HCT116 (cell line): ENCODE measurements around the gene PRSS27. TPM values are rescaled to one million over a fixed set of nuclear protein-coding genes. Genes with fewer than 3 reads are reported as not detected.

Experiments used
- ATAC-seq: fragments of 200-7000 bp; cut with Tn5 transposase; 2 replicates; pipeline ENCODE4 v1.9.1; 2020; ENCODE audit warnings: mild to moderate bottlenecking, moderate library complexity
- BruUV-seq: library from RNA; stranded (reverse); fragments of 400-500 nt; replicated peaks from 2 replicates; lab custom pipeline; 2021; lab: Mats Ljungman, UMichigan
- CTCF ChIA-PET: fragments of 300-600 bp; sonication (Branson Sonifier 250); formaldehyde crosslinking; loops from one replicate; lab custom pipeline; 2021; ENCODE audit warnings: antibody characterized with exemption; lab: Charles Lee
- POLR2A ChIA-PET: fragments of 300-600, 350-600 bp; sonication (Branson Sonifier 250); formaldehyde crosslinking; loops from one replicate; lab custom pipeline; 2021; ENCODE audit warnings: antibody characterized with exemption; lab: Charles Lee
- RAD21 ChIA-PET, 2 experiments: fragments of 300-600 bp; sonication (Branson Sonifier 250); formaldehyde crosslinking; loops; one replicate each; lab custom pipeline; 2023; ENCODE audit warnings: low total read pairs in 2 of 2; ENCODE audit not compliant: uncharacterized antibody in 2 of 2, unreplicated experiment in 2 of 2, low non-redundant PET in 1 of 2; lab: Charles Lee
- DNase-seq: peaks from one replicate; pipeline ENCODE4 v3.0.0-alpha.2; 2010; ENCODE audit warnings: low read depth, low spot score
- H2AFZ ChIP-seq: fragments of 200-600 bp; shearing (Covaris generic), sonication (generic); 2 replicates; pipeline ENCODE4 v1.6.1; 2017; ENCODE audit warnings: low read depth, mixed run types, mixed read lengths, antibody characterized with exemption, low read length; ENCODE audit not compliant: poor library complexity, severe bottlenecking
- H3K27ac ChIP-seq: 2 replicates; pipeline ENCODE4 v1.5.1; 2012; ENCODE audit warnings: low read depth, low read length
- H3K27me3 ChIP-seq: fragments of 200-600 bp; sonication (generic); 2 replicates; pipeline ENCODE4 v1.6.1; 2016; ENCODE audit warnings: mixed run types, low read length, mixed read lengths; ENCODE audit not compliant: insufficient read depth
- H3K36me3 ChIP-seq, 2 experiments: fragments of 200-500 bp in 1 of 2; fragments of 200-600 bp in 1 of 2; sonication (Bioruptor generic) in 1 of 2; sonication (generic) in 1 of 2; 2 replicates each; pipeline versions ENCODE4 v1.5.1 to v1.6.1; 2014 to 2016; ENCODE audit warnings: low read length in 2 of 2, inconsistent platforms in 1 of 2, mixed read lengths in 1 of 2, mixed run types in 1 of 2; ENCODE audit not compliant: insufficient read depth in 2 of 2, control insufficient read depth in 1 of 2
- H3K4me1 ChIP-seq, 2 experiments: fragments of 200-600 bp in 1 of 2; sonication (generic) in 1 of 2; 2 replicates each; pipeline versions ENCODE4 v1.5.1 to v1.6.1; 2012 to 2017; ENCODE audit warnings: low read length in 2 of 2, inconsistent platforms in 1 of 2, mild to moderate bottlenecking in 1 of 2, mixed read lengths in 1 of 2, mixed run types in 1 of 2, moderate library complexity in 1 of 2; ENCODE audit not compliant: insufficient read depth in 2 of 2, control insufficient read depth in 1 of 2
- H3K4me2 ChIP-seq: fragments of 200-600 bp; sonication (generic); 2 replicates; pipeline ENCODE4 v1.6.1; 2017; ENCODE audit warnings: mixed run types, low read length, mixed read lengths
- H3K4me3 ChIP-seq, 2 experiments: fragments of 200-600 bp in 1 of 2; sonication (generic) in 1 of 2; replicated peaks in 1 of 2; 2 replicates each; pipeline ENCODE4 v1.5.1; 2011 to 2016; ENCODE audit warnings: low read length in 2 of 2, control low read depth in 1 of 2, low read depth in 1 of 2, mild to moderate bottlenecking in 1 of 2, mixed read lengths in 1 of 2, mixed run types in 1 of 2
- H3K79me2 ChIP-seq: fragments of 200-600 bp; sonication (generic); 2 replicates; pipeline ENCODE4 v1.6.1; 2017; ENCODE audit warnings: mild to moderate bottlenecking, mixed run types, low read length, moderate library complexity, mixed read lengths; ENCODE audit not compliant: insufficient read depth
- H3K9ac ChIP-seq: fragments of 200-600 bp; sonication (generic); 2 replicates; pipeline ENCODE4 v1.6.1; 2016; ENCODE audit warnings: low read length, mixed read lengths
- H3K9me2 ChIP-seq: fragments of 200-600 bp; sonication (generic), shearing (Covaris generic); 2 replicates; pipeline ENCODE4 v1.6.1; 2017; ENCODE audit warnings: mixed run types, mild to moderate bottlenecking, moderate library complexity; ENCODE audit not compliant: insufficient read depth
- H3K9me3 ChIP-seq, 2 experiments: fragments of 200-500 bp in 1 of 2; fragments of 200-600 bp in 1 of 2; sonication (Bioruptor generic) in 1 of 2; sonication (generic) in 1 of 2; 2 replicates each; pipeline ENCODE4 v1.6.1; 2014 to 2017; ENCODE audit warnings: low read length in 2 of 2, mixed read lengths in 2 of 2, inconsistent platforms in 1 of 2, low read depth in 1 of 2, mild to moderate bottlenecking in 1 of 2, mixed run types in 1 of 2, moderate library complexity in 1 of 2; ENCODE audit not compliant: control insufficient read depth in 1 of 2, insufficient read depth in 1 of 2
- H4K20me1 ChIP-seq: fragments of 200-600 bp; sonication (generic), shearing (Covaris generic); 2 replicates; pipeline ENCODE4 v1.6.1; 2017; ENCODE audit warnings: mixed run types, mild to moderate bottlenecking, moderate library complexity; ENCODE audit not compliant: insufficient read depth
- CBX3 ChIP-seq: IDR thresholded peaks from 2 replicates; pipeline ENCODE4 v1.6.1; 2012; ENCODE audit warnings: low read depth
- CEBPB ChIP-seq: IDR thresholded peaks from 2 replicates; pipeline ENCODE4 v1.6.1; 2012; ENCODE audit warnings: low read depth
- CTCF ChIP-seq, 3 experiments: fragments of 200-600 bp in 1 of 3; sonication (generic) in 1 of 3; IDR thresholded peaks in 2 of 3; conservative IDR thresholded peaks in 1 of 3; 2 replicates each; pipeline ENCODE4 v1.5.1; 2012 to 2017; ENCODE audit warnings: low read depth in 2 of 3, low read length in 2 of 3, antibody characterized with exemption in 1 of 3, borderline replicate concordance in 1 of 3, control low read depth in 1 of 3, mild to moderate bottlenecking in 1 of 3, mixed read lengths in 1 of 3, mixed run types in 1 of 3, moderate library complexity in 1 of 3; ENCODE audit not compliant: insufficient read depth in 1 of 3
- EGR1 ChIP-seq: IDR thresholded peaks from 2 replicates; pipeline ENCODE4 v1.6.1; 2012; ENCODE audit warnings: low read depth
- EZH2phosphoT487 ChIP-seq: fragments of 200-600 bp; IDR thresholded peaks from 2 replicates; pipeline ENCODE4 v1.6.1; 2018; ENCODE audit warnings: antibody characterized with exemption, borderline replicate concordance
- FOSL1 ChIP-seq: IDR thresholded peaks from 2 replicates; pipeline ENCODE4 v1.6.1; 2012; ENCODE audit warnings: low read depth
- RAD21 ChIP-seq: IDR thresholded peaks from 2 replicates; pipeline ENCODE4 v1.6.1; 2012; ENCODE audit warnings: low read depth, mild to moderate bottlenecking
- SP1 ChIP-seq: IDR thresholded peaks from 2 replicates; pipeline ENCODE4 v1.6.1; 2012; ENCODE audit warnings: low read depth
- SRF ChIP-seq: IDR thresholded peaks from 2 replicates; pipeline ENCODE4 v1.6.1; 2012; ENCODE audit warnings: low read depth
- TCF7L2 ChIP-seq: IDR thresholded peaks from 2 replicates; pipeline ENCODE4 v1.7.0; 2011; ENCODE audit warnings: borderline replicate concordance, inconsistent platforms; ENCODE audit not compliant: insufficient read depth, insufficient read length; ENCODE audit errors: extremely low read depth
- ZBTB33 ChIP-seq: IDR thresholded peaks from 2 replicates; pipeline ENCODE4 v1.6.1; 2011; ENCODE audit warnings: mild to moderate bottlenecking, low read length, moderate library complexity; ENCODE audit not compliant: insufficient replicate concordance; ENCODE audit errors: extremely low read depth
- ZFX ChIP-seq: fragments of 450-650 bp; IDR thresholded peaks from 2 replicates; pipeline ENCODE4 v1.6.1; 2017
- ZNF274 ChIP-seq: fragments of 200-500 bp; sonication (Bioruptor generic); IDR thresholded peaks from 2 replicates; pipeline ENCODE4 v1.6.1; 2014; ENCODE audit warnings: mild to moderate bottlenecking, low read depth, low read length, inconsistent platforms
- intact Hi-C: fragments of 100-400 bp; cut with micrococcal nuclease; formaldehyde crosslinking; loops from 2 replicates; pipeline ENCODE4 v1.10.0; 2022
- total RNA-seq: library from RNA; stranded (reverse); gene quantifications from one replicate; pipeline ENCODE4 v1.2.1, GENCODE V29; 2021; ENCODE audit not compliant: unreplicated experiment
- TF ChIP-seq, protein P1 (sequence below): IDR thresholded peaks from 2 replicates; pipeline ENCODE4 v1.6.1; 2012; ENCODE audit warnings: low read depth

PRSS27 gene
- total RNA-seq, 1 experiment from 2014 or later, result 3.3 TPM

DNA sequence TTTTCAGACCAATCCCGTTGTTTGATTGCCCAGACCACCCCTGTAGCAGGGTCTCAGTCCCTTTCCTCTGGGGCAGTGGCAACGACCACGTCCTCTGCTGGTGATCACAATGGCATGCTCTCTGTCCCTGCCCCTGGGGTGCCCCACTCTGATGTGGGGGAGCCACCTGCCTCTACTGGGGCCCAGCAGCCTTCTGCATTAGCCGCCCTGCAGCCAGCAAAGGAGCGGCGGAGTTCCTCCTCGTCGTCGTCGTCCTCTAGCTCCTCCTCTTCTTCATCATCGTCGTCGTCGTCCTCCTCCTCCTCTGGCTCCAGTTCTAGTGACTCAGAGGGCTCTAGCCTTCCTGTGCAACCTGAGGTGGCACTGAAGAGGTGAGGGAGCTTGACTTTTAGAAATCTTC, 47.9 kb upstream of the PRSS27 start:
- peaks cover 53 to 89% of the 10 kb centered on the region in 2 experiments for H3K36me3 ChIP-seq
- intact Hi-C loops, result no loop called here
- DNase-seq, result no peak
- no peaks in the 10 kb centered on the region for H3K9me2 ChIP-seq
- H3K4me1 ChIP-seq, result peaks cover 0 to 36% of the 10 kb centered on the region in 2 experiments; a peak in 2 of 4 replicates
- TF ChIP-seq, protein P1, sequence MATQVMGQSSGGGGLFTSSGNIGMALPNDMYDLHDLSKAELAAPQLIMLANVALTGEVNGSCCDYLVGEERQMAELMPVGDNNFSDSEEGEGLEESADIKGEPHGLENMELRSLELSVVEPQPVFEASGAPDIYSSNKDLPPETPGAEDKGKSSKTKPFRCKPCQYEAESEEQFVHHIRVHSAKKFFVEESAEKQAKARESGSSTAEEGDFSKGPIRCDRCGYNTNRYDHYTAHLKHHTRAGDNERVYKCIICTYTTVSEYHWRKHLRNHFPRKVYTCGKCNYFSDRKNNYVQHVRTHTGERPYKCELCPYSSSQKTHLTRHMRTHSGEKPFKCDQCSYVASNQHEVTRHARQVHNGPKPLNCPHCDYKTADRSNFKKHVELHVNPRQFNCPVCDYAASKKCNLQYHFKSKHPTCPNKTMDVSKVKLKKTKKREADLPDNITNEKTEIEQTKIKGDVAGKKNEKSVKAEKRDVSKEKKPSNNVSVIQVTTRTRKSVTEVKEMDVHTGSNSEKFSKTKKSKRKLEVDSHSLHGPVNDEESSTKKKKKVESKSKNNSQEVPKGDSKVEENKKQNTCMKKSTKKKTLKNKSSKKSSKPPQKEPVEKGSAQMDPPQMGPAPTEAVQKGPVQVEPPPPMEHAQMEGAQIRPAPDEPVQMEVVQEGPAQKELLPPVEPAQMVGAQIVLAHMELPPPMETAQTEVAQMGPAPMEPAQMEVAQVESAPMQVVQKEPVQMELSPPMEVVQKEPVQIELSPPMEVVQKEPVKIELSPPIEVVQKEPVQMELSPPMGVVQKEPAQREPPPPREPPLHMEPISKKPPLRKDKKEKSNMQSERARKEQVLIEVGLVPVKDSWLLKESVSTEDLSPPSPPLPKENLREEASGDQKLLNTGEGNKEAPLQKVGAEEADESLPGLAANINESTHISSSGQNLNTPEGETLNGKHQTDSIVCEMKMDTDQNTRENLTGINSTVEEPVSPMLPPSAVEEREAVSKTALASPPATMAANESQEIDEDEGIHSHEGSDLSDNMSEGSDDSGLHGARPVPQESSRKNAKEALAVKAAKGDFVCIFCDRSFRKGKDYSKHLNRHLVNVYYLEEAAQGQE, result no peak
- no peak for TF ChIP-seq EGR1
- TF ChIP-seq SP1, result no peak
- TF ChIP-seq ZNF274, result no peak
- TF ChIP-seq FOSL1, result no peak
- no peak for TF ChIP-seq TCF7L2
- no peak for TF ChIP-seq EZH2phosphoT487
- TF ChIP-seq CBX3, result no peak
- no peak for TF ChIP-seq SRF
- no peak for TF ChIP-seq CTCF (IDR thresholded peaks at IDR 0.05 in 2 of 3, conservative IDR thresholded peaks at IDR 0.05 in 1 of 3; ENCODE audit: borderline replicate concordance in 1 of 3, insufficient read depth in 1 of 3, low read depth in 2 of 3, low read length in 2 of 3)
- no peak for TF ChIP-seq ZBTB33
- no peak for TF ChIP-seq CEBPB
- TF ChIP-seq ZFX, result no peak
- no peak for TF ChIP-seq RAD21
- H4K20me1 ChIP-seq, result peaks cover 25% of the 10 kb centered on the region; the same call in 1 of the 2 replicates
- no peaks in the 10 kb centered on the region for H3K9me3 ChIP-seq
- no peak overlapping the region for H3K4me2 ChIP-seq
- no peaks in the 10 kb centered on the region for H3K27me3 ChIP-seq
- H3K27ac ChIP-seq, result no peak overlapping the region
- H3K4me3 ChIP-seq, result no peak overlapping the region
- no TSS peak for BruUV-seq
- ATAC-seq, result no peak
- no peak overlapping the region for H3K9ac ChIP-seq
- ChIA-PET POLR2A (interaction anchor here (1.4 kb wide), 1 partner anchor 9 kb away, joined by 3 read pairs; no protein-coding TSS in a partner anchor), CTCF (no interaction called here), RAD21 (no interaction called here)
- H3K79me2 ChIP-seq, result peaks cover 90% of the 10 kb centered on the region
- H2AFZ ChIP-seq, result no peak overlapping the region
